Calu3 (cell line): ENCODE data around the gene OTOG. TPM values are rescaled to one million over a fixed set of nuclear protein-coding genes. Genes with fewer than 3 reads are reported as not detected.

Source experiments
- BruUV-seq: library from RNA; stranded (reverse); fragments of 400-500 nt; replicated peaks from 2 replicates; lab custom pipeline; 2021; lab: Mats Ljungman, UMichigan
- CTCF ChIA-PET: fragments of 300-600 bp; sonication (Branson Sonifier 250); formaldehyde crosslinking; loops from one replicate; lab custom pipeline; 2022; ENCODE audit warnings: antibody characterized with exemption; lab: Charles Lee
- DNase-seq: peaks from one replicate; pipeline ENCODE4 v3.0.0; 2022
- H3K27ac Mint-ChIP-seq: one replicate; pipeline ENCODE4 v1.8.0; 2022; ENCODE audit warnings: mixed read lengths; ENCODE audit not compliant: unreplicated experiment
- H3K27me3 Mint-ChIP-seq: one replicate; pipeline ENCODE4 v1.8.0; 2022; ENCODE audit warnings: mixed read lengths; ENCODE audit not compliant: unreplicated experiment
- H3K36me3 Mint-ChIP-seq: one replicate; pipeline ENCODE4 v1.8.0; 2022; ENCODE audit warnings: mild to moderate bottlenecking, moderate library complexity, mixed read lengths; ENCODE audit not compliant: insufficient read depth, unreplicated experiment
- H3K4me1 Mint-ChIP-seq: one replicate; pipeline ENCODE4 v1.8.0; 2022; ENCODE audit warnings: mild to moderate bottlenecking, low read depth, mixed read lengths; ENCODE audit not compliant: unreplicated experiment
- H3K4me3 Mint-ChIP-seq: one replicate; pipeline ENCODE4 v1.8.0; 2022; ENCODE audit warnings: mild to moderate bottlenecking, low read depth, moderate library complexity, mixed read lengths; ENCODE audit not compliant: unreplicated experiment
- H3K9me3 Mint-ChIP-seq: one replicate; pipeline ENCODE4 v1.8.0; 2022; ENCODE audit warnings: low read depth, mixed read lengths; ENCODE audit not compliant: unreplicated experiment
- CTCF ChIP-seq: fragments of 200-600 bp; IDR thresholded peaks from one replicate; pipeline ENCODE4 v1.8.0; 2022; ENCODE audit warnings: antibody characterized with exemption; ENCODE audit not compliant: unreplicated experiment
- intact Hi-C: fragments of 100-400 bp; cut with micrococcal nuclease; formaldehyde crosslinking; loops from one replicate; pipeline ENCODE4 v1.10.0; 2022; ENCODE audit not compliant: unreplicated experiment
- total RNA-seq: library from RNA; stranded (reverse); gene quantifications from 2 replicates; pipeline ENCODE4 v1.2.3, GENCODE V29; 2022

The OTOG gene
- total RNA-seq, 1 experiment from 2014 or later: not detected

GRCh38 chr11:17651681-17652080, 104.6 kb downstream of the OTOG start:
- intact Hi-C loops: no loop called here
- H3K4me3 Mint-ChIP-seq: no peak overlapping the region
- BruUV-seq: no TSS peak
- H3K36me3 Mint-ChIP-seq: no peaks in the 10 kb centered on the region
- H3K27me3 Mint-ChIP-seq: no peaks in the 10 kb centered on the region
- H3K9me3 Mint-ChIP-seq: peaks cover 3% of the 10 kb centered on the region
- TF ChIP-seq CTCF: no peak
- H3K27ac Mint-ChIP-seq: no peak overlapping the region
- no peak for DNase-seq
- H3K4me1 Mint-ChIP-seq: peaks cover 25% of the 10 kb centered on the region
- CTCF ChIA-PET: no interaction called here

GRCh38 chr11:17652556-17652955, 105.5 kb downstream of the OTOG start:
- intact Hi-C loops: no loop called here
- Mint-ChIP-seq H3K4me1 (peaks cover 25% of the 10 kb centered on the region), H3K36me3 (no peaks in the 10 kb centered on the region), H3K4me3 (no peak overlapping the region), H3K27ac (no peak overlapping the region), H3K27me3 (no peaks in the 10 kb centered on the region), H3K9me3 (peaks cover 3% of the 10 kb centered on the region)
- TF ChIP-seq CTCF: no peak
- no peak for DNase-seq
- no TSS peak for BruUV-seq
- CTCF ChIA-PET: no interaction called here

- TF ChIP-seq CTCF: no peak
- H3K36me3 Mint-ChIP-seq: no peaks in the 10 kb centered on the region
- no peaks in the 10 kb centered on the region for H3K27me3 Mint-ChIP-seq
- CTCF ChIA-PET: interaction anchor here (0.6 kb wide), 1 partner anchor 8 kb away, joined by 3 read pairs; no protein-coding TSS in a partner anchor
- H3K27ac Mint-ChIP-seq: no peak overlapping the region
- peaks cover 25% of the 10 kb centered on the region for H3K4me1 Mint-ChIP-seq
- peaks cover 3% of the 10 kb centered on the region for H3K9me3 Mint-ChIP-seq
- intact Hi-C loops: no loop called here
- DNase-seq: no peak
- no TSS peak for BruUV-seq
- H3K4me3 Mint-ChIP-seq: no peak overlapping the region
Observed at GRCh38 chr11:17653611-17654010, 106.6 kb downstream of the OTOG start.

- Mint-ChIP-seq H3K4me1 (peaks cover 5% of the 10 kb centered on the region), H3K27ac (no peak overlapping the region), H3K27me3 (no peaks in the 10 kb centered on the region), H3K36me3 (no peaks in the 10 kb centered on the region), H3K4me3 (no peak overlapping the region), H3K9me3 (peaks cover 3% of the 10 kb centered on the region)
- TF ChIP-seq CTCF: no peak
- intact Hi-C loops: no loop called here
- BruUV-seq: no TSS peak
- CTCF ChIA-PET: interaction anchor here (0.8 kb wide), 1 partner anchor 14 kb away, joined by 3 read pairs; no protein-coding TSS in a partner anchor
- no peak for DNase-seq
Observed at GRCh38 chr11:17655682-17656081, 108.6 kb downstream of the OTOG start.
